Glutamatergic neuron (in vitro differentiated cells): ENCODE data around the gene TNFRSF14. TPM values are rescaled to one million over a fixed set of nuclear protein-coding genes. Genes with fewer than 3 reads are reported as not detected.

Experiments used
- DNase-seq: peaks from one replicate; pipeline ENCODE4 v3.0.0; 2022
- H3K27ac Mint-ChIP-seq: one replicate; pipeline ENCODE4 v1.8.0; 2020; ENCODE audit warnings: mild to moderate bottlenecking, mixed read lengths, inconsistent platforms; ENCODE audit not compliant: unreplicated experiment
- H3K27me3 Mint-ChIP-seq: one replicate; pipeline ENCODE4 v1.8.0; 2020; ENCODE audit warnings: mild to moderate bottlenecking, moderate library complexity, mixed read lengths, inconsistent platforms; ENCODE audit not compliant: unreplicated experiment
- H3K36me3 Mint-ChIP-seq: one replicate; pipeline ENCODE4 v1.8.0; 2020; ENCODE audit warnings: mild to moderate bottlenecking, mixed read lengths, inconsistent platforms; ENCODE audit not compliant: unreplicated experiment
- H3K4me1 Mint-ChIP-seq: one replicate; pipeline ENCODE4 v1.8.0; 2020; ENCODE audit warnings: mild to moderate bottlenecking, low read depth, mixed read lengths, inconsistent platforms; ENCODE audit not compliant: unreplicated experiment
- H3K4me3 Mint-ChIP-seq: one replicate; pipeline ENCODE4 v1.8.0; 2020; ENCODE audit warnings: mild to moderate bottlenecking, mixed read lengths, inconsistent platforms; ENCODE audit not compliant: unreplicated experiment
- H3K9me3 Mint-ChIP-seq: one replicate; pipeline ENCODE4 v1.8.0; 2020; ENCODE audit warnings: mild to moderate bottlenecking, moderate library complexity, mixed read lengths, inconsistent platforms; ENCODE audit not compliant: unreplicated experiment
- total RNA-seq: library from RNA; stranded (reverse); fragmentation: NEBNext Ultra II Directional; extraction: Animal tissue kit (Norgen Biotek cat#: 25700); gene quantifications from one replicate; pipeline ENCODE4 v1.2.1, GENCODE V29; 2021; ENCODE audit not compliant: unreplicated experiment
- TF ChIP-seq, protein P1 (sequence below): fragments of 200-600 bp; sonication (generic); IDR thresholded peaks from one replicate; pipeline ENCODE4 v1.5.0; 2021; ENCODE audit not compliant: partially characterized antibody, unreplicated experiment

Gene TNFRSF14
- total RNA-seq, 1 donor from 2014 or later, result 1.2 TPM

GRCh38 chr1:2609319-2610035 is 53.3 kb downstream of the TNFRSF14 start:
- Mint-ChIP-seq H3K27me3 (no peaks in the 10 kb centered on the region), H3K36me3 (peaks cover 5% of the 10 kb centered on the region)

GRCh38 chr1:2610036-2610959 is 54.1 kb downstream of the TNFRSF14 start:
- Mint-ChIP-seq H3K4me1 (no peaks in the 10 kb centered on the region), H3K4me3 (no peak overlapping the region), H3K9me3 (peaks cover 6% of the 10 kb centered on the region), H3K36me3 (peaks cover 5% of the 10 kb centered on the region), H3K27me3 (no peaks in the 10 kb centered on the region), H3K27ac (no peak overlapping the region)
- no peak for DNase-seq
- TF ChIP-seq, protein P1, sequence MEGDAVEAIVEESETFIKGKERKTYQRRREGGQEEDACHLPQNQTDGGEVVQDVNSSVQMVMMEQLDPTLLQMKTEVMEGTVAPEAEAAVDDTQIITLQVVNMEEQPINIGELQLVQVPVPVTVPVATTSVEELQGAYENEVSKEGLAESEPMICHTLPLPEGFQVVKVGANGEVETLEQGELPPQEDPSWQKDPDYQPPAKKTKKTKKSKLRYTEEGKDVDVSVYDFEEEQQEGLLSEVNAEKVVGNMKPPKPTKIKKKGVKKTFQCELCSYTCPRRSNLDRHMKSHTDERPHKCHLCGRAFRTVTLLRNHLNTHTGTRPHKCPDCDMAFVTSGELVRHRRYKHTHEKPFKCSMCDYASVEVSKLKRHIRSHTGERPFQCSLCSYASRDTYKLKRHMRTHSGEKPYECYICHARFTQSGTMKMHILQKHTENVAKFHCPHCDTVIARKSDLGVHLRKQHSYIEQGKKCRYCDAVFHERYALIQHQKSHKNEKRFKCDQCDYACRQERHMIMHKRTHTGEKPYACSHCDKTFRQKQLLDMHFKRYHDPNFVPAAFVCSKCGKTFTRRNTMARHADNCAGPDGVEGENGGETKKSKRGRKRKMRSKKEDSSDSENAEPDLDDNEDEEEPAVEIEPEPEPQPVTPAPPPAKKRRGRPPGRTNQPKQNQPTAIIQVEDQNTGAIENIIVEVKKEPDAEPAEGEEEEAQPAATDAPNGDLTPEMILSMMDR, result no peak

More at GRCh38 chr1:2609319-2610035, 53.3 kb downstream of the TNFRSF14 start:
- H3K27ac Mint-ChIP-seq, result no peak overlapping the region
- no peaks in the 10 kb centered on the region for H3K4me1 Mint-ChIP-seq
- H3K9me3 Mint-ChIP-seq, result peaks cover 6% of the 10 kb centered on the region
- DNase-seq, result peak; percentile 15
- H3K4me3 Mint-ChIP-seq, result no peak overlapping the region
- TF ChIP-seq, protein P1, result no peak

GRCh38 chr1:2611031-2611501 is 54.9 kb downstream of the TNFRSF14 start:
- DNase-seq, result peak; percentile 55
- H3K36me3 Mint-ChIP-seq, result peaks cover 5% of the 10 kb centered on the region
- H3K9me3 Mint-ChIP-seq, result peaks cover 6% of the 10 kb centered on the region
- H3K27ac Mint-ChIP-seq, result no peak overlapping the region
- H3K4me1 Mint-ChIP-seq, result no peaks in the 10 kb centered on the region
- TF ChIP-seq, protein P1, result no peak
- no peaks in the 10 kb centered on the region for H3K27me3 Mint-ChIP-seq
- H3K4me3 Mint-ChIP-seq, result no peak overlapping the region

DNA sequence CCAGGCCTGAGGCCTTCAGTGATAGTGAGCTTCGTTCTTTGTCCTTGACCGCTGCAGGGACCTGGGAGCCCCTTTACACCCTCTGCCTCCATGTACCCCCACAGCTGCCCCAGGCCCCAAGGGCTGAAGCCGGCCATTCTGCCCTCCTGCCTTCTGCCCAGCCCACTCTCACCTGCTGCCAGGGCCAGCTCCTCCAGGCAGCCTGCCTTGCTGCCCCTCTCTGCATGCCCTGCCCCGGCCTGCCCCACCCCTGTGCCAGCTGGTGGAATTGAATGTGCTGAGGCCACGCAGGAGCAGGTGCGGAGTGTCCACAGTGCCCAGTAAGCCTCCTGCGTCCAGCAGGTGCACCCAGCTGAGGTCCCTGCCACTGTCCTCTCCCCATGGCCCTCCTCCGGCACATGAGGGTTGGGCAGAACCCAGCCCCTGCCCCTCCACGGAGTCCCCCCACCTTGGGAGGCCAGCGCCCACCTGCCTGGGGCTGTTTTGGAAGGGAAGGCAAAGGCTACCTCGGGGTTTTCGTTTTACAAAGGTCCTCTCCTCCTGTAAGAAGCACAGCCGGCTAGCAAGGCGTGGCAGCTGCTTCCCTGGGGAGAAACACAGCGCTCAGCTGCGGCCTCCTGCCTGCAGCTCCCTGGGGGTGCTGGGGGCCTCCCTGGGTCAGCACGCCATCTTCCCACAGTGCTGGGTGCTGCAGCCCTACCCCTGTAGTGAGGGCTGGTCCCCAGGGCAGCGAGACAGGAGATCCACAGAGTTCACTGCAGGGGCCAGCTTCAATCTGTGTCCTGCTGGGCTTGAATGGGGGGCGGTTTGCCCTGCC is 55.7 kb downstream of the TNFRSF14 start:
- Mint-ChIP-seq H3K36me3 (peaks cover 5% of the 10 kb centered on the region), H3K27me3 (peaks cover 2% of the 10 kb centered on the region), H3K4me1 (no peaks in the 10 kb centered on the region), H3K27ac (no peak overlapping the region), H3K9me3 (peaks cover 6% of the 10 kb centered on the region), H3K4me3 (no peak overlapping the region)
- no peak for DNase-seq
- TF ChIP-seq, protein P1, result no peak
